IPS-18c (cell line): Measurements from ENCODE around the gene SLC6A20.

Experiments
- H3K4me3 ChIP-seq: 2 replicates; pipeline ENCODE4 v1.7.0; 2013; ENCODE audit warnings: low read depth, mild to moderate bottlenecking, low read length, moderate library complexity; ENCODE audit not compliant: insufficient read depth
- H3K9me3 ChIP-seq: one replicate; pipeline ENCODE4 v1.6.1; 2013; ENCODE audit warnings: mild to moderate bottlenecking, low read length, moderate library complexity; ENCODE audit not compliant: control insufficient read depth, insufficient read depth

The SLC6A20 gene

GRCh38 chr3:45807133-45807532 lies 10.8 kb upstream of the SLC6A20 start:
- no peak overlapping the region for H3K4me3 ChIP-seq

DNA sequence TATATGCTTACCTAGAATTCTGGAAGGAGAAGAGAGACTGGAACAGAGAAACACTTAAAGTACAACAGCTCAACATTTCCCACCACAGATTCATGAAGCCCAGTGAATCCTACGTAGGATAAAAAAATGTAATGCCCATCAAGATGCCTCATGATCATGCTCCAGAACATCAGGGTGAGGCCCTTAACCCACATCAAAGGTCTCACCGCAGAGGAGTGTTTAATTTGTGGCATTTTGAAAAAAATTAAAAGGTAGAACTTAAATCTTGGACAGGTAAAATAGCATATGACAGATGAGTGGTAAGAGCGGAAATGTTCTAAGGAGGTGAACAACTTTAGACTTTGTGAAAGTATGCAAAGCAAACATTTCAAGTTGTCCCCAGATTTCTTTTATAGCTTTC lies 9.7 kb upstream of the SLC6A20 start:
- H3K4me3 ChIP-seq, result no peak overlapping the region
- H3K9me3 ChIP-seq, result no peaks in the 10 kb centered on the region

More at GRCh38 chr3:45807133-45807532, 10.8 kb upstream of the SLC6A20 start:
- no peaks in the 10 kb centered on the region for H3K9me3 ChIP-seq

DNA sequence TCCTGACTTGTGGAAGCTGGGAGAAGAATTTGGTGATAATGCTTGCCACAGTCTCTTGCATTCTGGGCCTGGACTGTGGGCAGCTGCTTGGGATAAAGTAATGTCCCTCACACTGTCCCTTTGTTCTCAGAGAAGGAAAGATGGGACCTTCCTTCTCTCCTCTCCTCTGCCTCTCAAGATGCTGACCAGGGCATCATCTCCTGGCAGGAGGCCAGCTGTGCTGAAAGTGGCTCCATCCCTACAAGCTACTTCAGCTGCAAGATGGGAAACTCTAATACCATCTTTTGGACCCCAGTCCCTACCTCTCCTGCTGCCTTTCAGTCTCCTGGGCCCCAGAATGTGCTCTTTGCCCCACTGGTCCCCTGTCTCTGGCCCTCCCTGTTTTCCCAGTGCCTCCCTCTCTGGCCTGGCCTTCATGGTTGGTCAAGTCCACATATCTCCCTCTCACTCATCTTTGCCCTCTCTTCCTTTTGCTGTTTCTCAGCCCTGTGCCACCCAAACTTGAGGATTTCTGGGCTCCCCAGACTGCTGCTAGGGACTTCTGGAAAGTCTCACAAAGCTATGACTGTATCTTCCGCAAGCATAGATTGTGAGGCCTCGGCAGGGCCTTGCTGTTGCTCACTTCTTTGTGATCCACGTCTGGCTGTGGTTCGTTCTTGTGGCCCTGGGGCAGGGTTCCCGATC lies 7.1 kb upstream of the SLC6A20 start:
- Histone ChIP-seq H3K4me3 (no peak overlapping the region), H3K9me3 (no peaks in the 10 kb centered on the region)

- no peaks in the 10 kb centered on the region for H3K9me3 ChIP-seq
Observed at GRCh38 chr3:45802146-45802545, 5.8 kb upstream of the SLC6A20 start.

GRCh38 chr3:45800611-45801010 lies 4.3 kb upstream of the SLC6A20 start:
- H3K9me3 ChIP-seq, result no peaks in the 10 kb centered on the region

More at GRCh38 chr3:45802146-45802545, 5.8 kb upstream of the SLC6A20 start:
- H3K4me3 ChIP-seq, result no peak overlapping the region

DNA sequence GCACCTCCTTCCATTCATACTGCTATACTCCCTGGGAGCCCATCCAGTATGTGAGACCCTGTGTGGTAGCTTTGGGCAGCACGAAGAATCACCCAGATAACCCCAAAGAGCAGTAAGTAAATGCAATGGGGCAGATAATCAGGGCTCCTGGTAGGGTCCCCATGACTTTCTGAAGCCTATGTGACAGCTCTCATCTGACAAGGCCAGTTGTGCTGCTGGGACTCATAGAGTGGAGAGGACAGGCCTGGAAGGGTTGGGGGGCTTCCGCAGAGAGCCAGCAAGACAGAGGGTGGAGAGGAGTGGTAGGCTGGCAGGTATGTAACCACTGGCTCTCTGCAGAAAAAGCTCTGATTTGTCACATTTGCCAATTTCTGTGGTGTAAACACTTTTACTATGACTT lies 3.2 kb upstream of the SLC6A20 start:
- H3K4me3 ChIP-seq, result no peak overlapping the region
- no peaks in the 10 kb centered on the region for H3K9me3 ChIP-seq

More at GRCh38 chr3:45800611-45801010, 4.3 kb upstream of the SLC6A20 start:
- H3K4me3 ChIP-seq, result no peak overlapping the region

GRCh38 chr3:45798034-45798433 lies 1.7 kb upstream of the SLC6A20 start:
- H3K4me3 ChIP-seq, result no peak overlapping the region
- no peaks in the 10 kb centered on the region for H3K9me3 ChIP-seq

- Histone ChIP-seq H3K4me3 (peak overlapping the region; percentile 71), H3K9me3 (no peaks in the 10 kb centered on the region)
Observed at GRCh38 chr3:45796902-45797637, 734 bp upstream of the SLC6A20 start.

- Histone ChIP-seq H3K4me3 (peak overlapping the region; percentile 71), H3K9me3 (no peaks in the 10 kb centered on the region)
Observed at GRCh38 chr3:45795509-45795881, 841 bp downstream of the SLC6A20 start.

DNA sequence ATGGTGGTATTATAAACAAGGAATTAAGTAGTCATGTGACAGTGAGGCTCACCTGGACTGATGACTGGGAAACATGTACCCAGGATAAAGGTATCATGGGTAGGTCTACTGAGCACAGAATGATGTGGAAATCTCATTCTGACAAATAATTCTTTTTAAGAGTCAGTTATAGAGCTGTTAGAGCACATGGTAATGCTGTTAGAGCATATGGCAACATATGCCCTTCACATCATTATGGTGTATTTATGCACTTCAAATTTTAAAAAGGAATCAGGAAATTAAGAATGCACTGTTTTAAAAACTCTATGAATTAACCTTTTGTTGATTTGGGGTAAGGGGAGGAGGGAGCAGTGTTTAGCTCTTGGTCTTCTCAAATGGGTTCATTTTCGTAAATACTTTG lies 1.7 kb downstream of the SLC6A20 start:
- Histone ChIP-seq H3K9me3 (no peaks in the 10 kb centered on the region), H3K4me3 (no peak overlapping the region)

- no peaks in the 10 kb centered on the region for H3K9me3 ChIP-seq
- H3K4me3 ChIP-seq, result no peak overlapping the region
Observed at GRCh38 chr3:45794177-45794560, 2.2 kb downstream of the SLC6A20 start.

DNA sequence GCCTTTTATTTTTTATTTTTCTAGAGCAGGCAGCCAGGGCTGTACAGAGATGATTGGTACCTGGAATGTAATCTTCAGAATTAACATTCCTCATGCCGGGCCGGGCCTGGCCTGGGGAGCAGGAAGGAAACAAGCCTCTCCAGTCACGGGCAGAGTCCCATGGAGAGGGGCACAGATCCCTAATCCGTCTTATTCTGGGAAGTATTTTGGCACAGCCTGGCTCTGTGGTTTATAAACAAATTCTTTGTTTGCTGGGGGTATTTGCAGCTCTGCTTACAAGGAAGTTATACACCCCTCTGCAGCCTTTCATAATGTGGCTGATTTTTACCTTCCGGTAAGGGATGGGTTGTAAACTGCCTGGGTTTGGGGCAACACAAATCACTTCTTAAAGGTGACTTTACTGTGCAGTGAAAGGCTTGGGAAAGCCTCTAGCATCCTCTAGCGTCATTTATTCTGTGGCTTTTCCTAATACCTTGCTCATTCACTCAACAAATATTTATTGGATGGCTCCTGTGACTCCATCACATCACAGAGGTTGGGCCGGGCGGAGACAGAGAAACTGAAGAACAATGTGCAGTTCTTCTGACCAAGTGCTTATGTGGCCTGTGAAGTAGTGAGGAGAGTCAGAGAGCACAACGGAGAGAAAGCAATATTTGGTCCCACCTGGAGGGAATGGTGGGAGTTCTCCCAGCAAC lies 2.7 kb downstream of the SLC6A20 start:
- no peak overlapping the region for H3K4me3 ChIP-seq

DNA sequence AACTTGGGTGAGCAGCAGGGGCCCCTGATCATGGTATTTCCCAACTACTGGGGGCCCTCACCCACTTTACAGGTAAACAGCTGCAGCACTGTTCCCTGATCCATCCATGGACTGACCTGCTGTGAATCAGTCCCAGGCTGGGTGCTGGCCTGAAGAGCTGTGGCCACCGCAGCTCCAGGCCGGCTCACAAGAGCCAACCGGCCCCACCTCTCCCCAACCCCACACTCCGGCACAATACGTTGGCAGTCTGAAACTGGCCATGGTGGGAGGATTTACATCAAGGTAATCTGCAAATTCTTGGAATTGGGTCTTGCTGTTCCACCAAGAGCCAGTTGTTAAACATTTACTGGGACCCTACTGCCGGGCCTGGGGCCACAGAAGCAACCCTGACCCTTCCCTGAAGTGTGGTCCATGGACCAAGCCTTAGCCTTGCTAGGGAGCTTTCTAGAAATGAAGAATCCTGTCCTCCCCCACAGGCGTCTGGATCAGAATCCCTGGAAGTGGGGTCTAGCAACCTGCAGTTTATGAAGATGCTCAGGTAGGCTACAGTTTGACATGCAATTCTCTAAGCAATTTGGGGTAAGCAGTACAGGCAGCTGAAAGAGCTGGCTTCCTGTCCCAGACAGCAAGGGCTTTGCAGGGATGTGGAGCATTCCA lies 3.7 kb downstream of the SLC6A20 start:
- H3K9me3 ChIP-seq, result no peaks in the 10 kb centered on the region
- no peak overlapping the region for H3K4me3 ChIP-seq

More for the DNA sequence above, 2.7 kb downstream of the SLC6A20 start:
- H3K9me3 ChIP-seq, result no peaks in the 10 kb centered on the region

GRCh38 chr3:45792036-45792435 lies 4.3 kb downstream of the SLC6A20 start:
- Histone ChIP-seq H3K4me3 (no peak overlapping the region), H3K9me3 (no peaks in the 10 kb centered on the region)

- Histone ChIP-seq H3K4me3 (no peak overlapping the region), H3K9me3 (no peaks in the 10 kb centered on the region)
Observed at GRCh38 chr3:45790596-45790995, 5.7 kb downstream of the SLC6A20 start.

DNA sequence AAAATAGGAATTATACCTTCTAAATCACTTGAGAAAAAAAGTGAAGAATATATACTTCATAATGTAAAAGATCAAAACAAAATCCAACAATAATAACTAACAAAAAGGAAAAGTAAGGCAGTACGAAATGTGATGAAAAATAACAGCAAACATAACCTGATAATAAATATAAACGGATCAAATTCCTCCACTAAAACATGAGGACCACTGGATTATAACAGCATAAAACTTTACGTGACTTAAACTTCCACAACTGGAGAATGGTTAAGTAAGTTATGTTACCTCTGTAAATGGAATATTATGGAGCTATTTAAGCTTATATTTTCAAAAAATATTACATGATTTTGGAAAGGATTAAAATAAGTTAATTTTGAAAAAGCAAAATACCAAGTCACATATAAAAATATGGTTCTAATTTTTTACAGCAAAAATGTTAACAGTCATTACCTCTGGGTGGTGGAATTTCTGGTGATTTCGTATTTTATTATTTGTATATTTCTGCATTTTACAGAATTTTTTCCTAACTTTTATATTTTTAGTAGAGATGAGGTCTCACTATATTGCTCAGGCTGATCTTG lies 7.0 kb downstream of the SLC6A20 start:
- Histone ChIP-seq H3K4me3 (no peak overlapping the region), H3K9me3 (no peaks in the 10 kb centered on the region)

DNA sequence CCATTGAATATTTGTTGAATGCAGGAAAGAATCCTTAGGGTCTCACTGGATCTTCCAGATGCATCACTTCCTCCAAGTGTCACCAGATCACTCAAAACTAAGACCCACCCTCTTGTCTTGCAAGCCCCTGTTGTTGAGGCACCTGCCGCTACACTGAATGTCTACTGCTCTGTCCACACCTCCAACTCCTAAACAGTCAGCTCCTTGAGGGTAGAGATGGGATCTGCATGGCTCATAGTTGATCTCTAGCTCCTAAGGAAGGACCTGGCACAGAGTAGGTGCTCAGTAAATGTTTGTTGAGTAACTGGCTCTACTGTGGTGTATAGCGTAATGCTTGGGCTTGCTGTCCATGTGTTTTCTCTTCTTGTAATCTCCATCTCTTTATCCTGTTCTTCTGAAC lies 8.8 kb downstream of the SLC6A20 start:
- Histone ChIP-seq H3K9me3 (no peaks in the 10 kb centered on the region), H3K4me3 (no peak overlapping the region)
